GM12878 (cell line): ENCODE data around the gene LGI1. TPM values are rescaled to one million over a fixed set of nuclear protein-coding genes. Genes with fewer than 3 reads are reported as not detected.

Experiments used
- ATAC-seq: fragments of 200-7000 bp; cut with Tn5 transposase; 3 replicates; pipeline ENCODE4 v1.9.1; 2020; ENCODE audit warnings: mild to moderate bottlenecking, moderate library complexity
- BruUV-seq: library from RNA; stranded (reverse); fragments of 400-500 nt; replicated peaks from 2 replicates; lab custom pipeline; 2021; lab: Mats Ljungman, UMichigan
- CTCF ChIA-PET: fragments of 300-600 bp; sonication (Branson Sonifier 250); formaldehyde crosslinking; extraction: SDS; loops from one replicate; lab custom pipeline; 2021; ENCODE audit warnings: inconsistent platforms; lab: Yijun Ruan, JAX
- POLR2A ChIA-PET: fragments of 350-600 bp; formaldehyde crosslinking; extraction: SDS; loops from one replicate; lab custom pipeline; 2021; ENCODE audit warnings: inconsistent platforms; lab: Charles Lee
- RAD21 ChIA-PET: fragments of 300-600 bp; sonication (Branson Sonifier 250); formaldehyde crosslinking; loops from one replicate; lab custom pipeline; 2023; ENCODE audit warnings: antibody characterized with exemption; ENCODE audit not compliant: unreplicated experiment; lab: Charles Lee
- SMC1A ChIA-PET: fragments of 300-600 bp; sonication (Branson Sonifier 250); formaldehyde crosslinking; loops from one replicate; lab custom pipeline; 2023; ENCODE audit not compliant: unreplicated experiment, uncharacterized antibody; lab: Charles Lee
- DNase-seq: peaks from one replicate; pipeline ENCODE4 v3.0.0-alpha.2; 2011; ENCODE audit warnings: low read depth, low spot score
- FAIRE-seq: peaks from 3 replicates; lab custom pipeline; 2011; peaks lifted over from hg19 to GRCh38; lab: Jason Lieb, UNC
- H2AFZ ChIP-seq: 2 replicates; pipeline ENCODE4 v1.6.0; 2011; ENCODE audit warnings: low read depth, low read length, control low read depth; ENCODE audit not compliant: control insufficient read depth
- H3K27ac ChIP-seq: 2 replicates; pipeline ENCODE4 v1.5.1; 2011; ENCODE audit warnings: control low read depth; ENCODE audit not compliant: control insufficient read depth, insufficient read depth
- H3K27me3 ChIP-seq, 2 experiments: replicated peaks in 1 of 2; 2 replicates each; pipeline versions ENCODE4 v1.6.0 to v1.6.1; 2011; ENCODE audit warnings: low read length in 1 of 2; ENCODE audit not compliant: control insufficient read depth in 2 of 2, insufficient read depth in 2 of 2
- H3K36me3 ChIP-seq, 2 experiments: 2 replicates each; pipeline ENCODE4 v1.5.1; 2011; ENCODE audit warnings: low read length in 1 of 2; ENCODE audit not compliant: control insufficient read depth in 2 of 2, insufficient read depth in 2 of 2
- H3K4me1 ChIP-seq: 2 replicates; pipeline ENCODE4 v1.6.1; 2011; ENCODE audit warnings: mild to moderate bottlenecking, low read length, moderate library complexity, mixed read lengths; ENCODE audit not compliant: control insufficient read depth, insufficient read depth
- H3K4me2 ChIP-seq: 2 replicates; pipeline ENCODE4 v1.6.0; 2011; ENCODE audit warnings: control low read depth; ENCODE audit not compliant: control insufficient read depth, insufficient read depth
- H3K4me3 ChIP-seq: fragments of 200-600 bp; sonication (generic); 2 replicates; pipeline ENCODE4 v1.5.1; 2016
- H3K79me2 ChIP-seq: 2 replicates; pipeline ENCODE4 v1.6.0; 2011; ENCODE audit warnings: low read length; ENCODE audit not compliant: control insufficient read depth, insufficient read depth
- H3K9ac ChIP-seq: 2 replicates; pipeline ENCODE4 v1.8.0; 2011; ENCODE audit warnings: low read length, control low read depth, mixed read lengths; ENCODE audit not compliant: control insufficient read depth, insufficient read depth
- H3K9me3 ChIP-seq: replicated peaks from 3 replicates; pipeline ENCODE4 v1.5.1; 2011; ENCODE audit warnings: mild to moderate bottlenecking, low read length; ENCODE audit not compliant: control insufficient read depth, insufficient read depth
- H4K20me1 ChIP-seq: 2 replicates; pipeline ENCODE4 v1.6.0; 2011; ENCODE audit not compliant: control insufficient read depth, insufficient read depth
- FOS ChIP-seq: IDR thresholded peaks from 3 replicates; pipeline ENCODE4 v1.6.1; 2011; ENCODE audit warnings: borderline replicate concordance; ENCODE audit not compliant: insufficient read length; ENCODE audit errors: extremely low read depth
- FOXK2 ChIP-seq: fragments of 450-650 bp; IDR thresholded peaks from 2 replicates; pipeline ENCODE4 v1.6.1; 2017; ENCODE audit warnings: mild to moderate bottlenecking, moderate library complexity
- HDGF ChIP-seq: fragments of 450-650 bp; IDR thresholded peaks from 2 replicates; pipeline ENCODE4 v1.6.1; 2016; ENCODE audit warnings: antibody characterized with exemption
- IRF3 ChIP-seq: fragments of 450-650 bp; IDR thresholded peaks from 2 replicates; pipeline ENCODE4 v1.6.1; 2014; ENCODE audit warnings: mild to moderate bottlenecking
- NRF1 ChIP-seq: conservative IDR thresholded peaks from 2 replicates; pipeline ENCODE4 v1.6.1; 2011; ENCODE audit warnings: mild to moderate bottlenecking, low read depth, low read length, improper control_type of control experiment
- RELA ChIP-seq: fragments of 450-650 bp; IDR thresholded peaks from 2 replicates; pipeline ENCODE4 v1.8.0; 2014; ENCODE audit warnings: borderline replicate concordance; ENCODE audit not compliant: partially characterized antibody
- SPI1 ChIP-seq: IDR thresholded peaks from 2 replicates; pipeline ENCODE4 v1.6.1; 2011; ENCODE audit warnings: low read depth, mild to moderate bottlenecking, low read length, moderate library complexity, borderline replicate concordance; ENCODE audit not compliant: insufficient read depth
- STAT3 ChIP-seq: IDR thresholded peaks from 2 replicates; pipeline ENCODE4 v1.6.1; 2011; ENCODE audit warnings: low read depth, low read length, improper control_type of control experiment
- whole genome bisulfite sequencing: methylation state at CpG from one replicate; pipeline ENCODE4 v1.1.6; 2016; ENCODE audit warnings: low lambda C conversion rate; ENCODE audit not compliant: insufficient replicate concordance, insufficient coverage; ENCODE audit errors: missing lambda C conversion rate; 5-methylcytosine and 5-hydroxymethylcytosine counted together
- in situ Hi-C: fragments of 300-500 bp; cut with MboI; formaldehyde crosslinking; loops from 9 replicates; pipeline ENCODE4 v1.14.3; 2018; ENCODE audit warnings: mixed read lengths
- intact Hi-C: fragments of 100-400 bp; cut with micrococcal nuclease; formaldehyde crosslinking; loops from one replicate; pipeline ENCODE4 v1.14.2; 2022; ENCODE audit not compliant: unreplicated experiment
- polyA plus RNA-seq, 11 experiments: library from polyadenylated mRNA; depleted of rRNA in 4 of 11; unstranded in 6 of 11; stranded (reverse) in 5 of 11; fragments of >200 nt; fragmentation: Nextera tagmentation in 4 of 11; fragmentation: Illumina TruSeq in 1 of 11; extraction: Ambion mirVana in 4 of 11; extraction: Trizol in 1 of 11; gene quantifications; 1 replicate in 1 of 11; 2 replicates in 10 of 11; pipeline versions ENCODE4 v1.2.1 to v1.2.3, GENCODE V29; 2011 to 2016; ENCODE audit warnings: inconsistent platforms in 2 of 11, missing spikeins in 2 of 11, low read depth in 1 of 11
- total RNA-seq, 4 experiments: library from RNA; depleted of rRNA in 3 of 4; stranded (reverse); fragments of >200 nt in 3 of 4; fragmentation: Illumina TruSeq in 1 of 4; extraction: Trizol in 1 of 4; gene quantifications; 2 replicates each; pipeline versions ENCODE4 v1.2.1 to v1.2.3, GENCODE V29; 2013 to 2021

LGI1 gene
- total and polyA plus RNA-seq, 10 of the 15 experiments (the other 5 are each of a cell fraction or from before 2014, with no cell fraction given), result not detected

GRCh38 chr10:93711891-93712290, 45.8 kb upstream of the LGI1 start (continued):
- TF ChIP-seq NRF1, result no peak
- TF ChIP-seq STAT3, result no peak
- TF ChIP-seq HDGF, result no peak

GRCh38 chr10:93712593-93712992, 45.1 kb upstream of the LGI1 start:
- CTCF ChIA-PET, result interaction anchor here (1.1 kb wide), 1 partner anchor 158 kb away, joined by 3 read pairs; no protein-coding TSS in a partner anchor
- SMC1A ChIA-PET, result interaction anchor here (0.6 to 1.7 kb wide), 2 partner anchors 10 to 103 kb away, joined by 4 to 6 read pairs; partner anchors contain the start of gene FRA10AC1
- Histone ChIP-seq H3K4me2 (no peak overlapping the region), H3K36me3 (no peaks in the 10 kb centered on the region), H3K79me2 (no peaks in the 10 kb centered on the region), H3K27ac (no peak overlapping the region), H2AFZ (no peak overlapping the region), H3K9ac (no peak overlapping the region), H3K27me3 (no peaks in the 10 kb centered on the region), H4K20me1 (no peaks in the 10 kb centered on the region), H3K4me1 (peaks cover 16% of the 10 kb centered on the region; the same call in 1 of the 2 replicates), H3K9me3 (no peaks in the 10 kb centered on the region), H3K4me3 (no peak overlapping the region)
- TF ChIP-seq HDGF, result no peak
- TF ChIP-seq FOXK2, result no peak
- no peak for TF ChIP-seq IRF3
- TF ChIP-seq FOS, result no peak
- no peak for TF ChIP-seq RELA
- no peak for TF ChIP-seq SPI1
- no TSS peak for BruUV-seq
- no peak for DNase-seq
- FAIRE-seq, result no peak
- RAD21 ChIA-PET, result interaction anchor here (1.5 kb wide), 1 partner anchor 10 kb away, joined by 4 read pairs; the partner anchor contains the start of gene FRA10AC1
- POLR2A ChIA-PET, result no interaction called here
- in situ Hi-C loops, result no loop called here
- intact Hi-C loops, result no loop called here
- ATAC-seq, result no peak
- WGBS, result 0% methylated on average over 2 of the region's 2 CpGs
